Ishikawa (cell line): ENCODE data around the gene CD200R1.

Experiments
- EP300 ChIP-seq: IDR thresholded peaks from 2 replicates; pipeline ENCODE4 v1.6.1; 2012; ENCODE audit warnings: borderline replicate concordance
- YY1 ChIP-seq: IDR thresholded peaks from 2 replicates; pipeline ENCODE4 v1.6.1; 2012; ENCODE audit warnings: low read depth

- no peak for TF ChIP-seq YY1
- TF ChIP-seq EP300 = no peak
Observed at GRCh38 chr3:112925969-112926368, 48.9 kb downstream of the CD200R1 start.
